Tibial nerve (tissue), 4 donors: Measurements from ENCODE around the gene SGMS2. TPM values are rescaled to one million over a fixed set of nuclear protein-coding genes. Genes with fewer than 3 reads are reported as not detected.

Experiments used
- DNase-seq, 2 donors: peaks; one replicate each; pipeline ENCODE4 v3.0.0-alpha.2; 2019; ENCODE audit warnings: low spot score in 2 of 2
- H3K27ac ChIP-seq, 4 donors: fragments of 200-600 bp; sonication (generic) in 3 of 4; one replicate each; pipeline ENCODE4 v1.5.1; 2017 to 2019; ENCODE audit warnings: mild to moderate bottlenecking in 1 of 4
- H3K27me3 ChIP-seq, 2 donors: fragments of 200-600 bp; sonication (generic) in 1 of 2; one replicate each; pipeline versions ENCODE4 v1.5.1 to v1.6.0; 2017 to 2019
- H3K36me3 ChIP-seq, 3 donors: fragments of 200-600 bp; sonication (generic); one replicate each; pipeline ENCODE4 v1.5.1; 2018 to 2019
- H3K4me1 ChIP-seq, 4 donors: fragments of 200-600 bp; sonication (generic) in 3 of 4; one replicate each; pipeline ENCODE4 v1.5.1; 2017 to 2019
- H3K4me3 ChIP-seq, 4 donors: fragments of 200-600 bp; sonication (generic) in 3 of 4; one replicate each; pipeline ENCODE4 v1.5.1; 2017 to 2019; ENCODE audit warnings: mild to moderate bottlenecking in 1 of 4, moderate library complexity in 1 of 4
- H3K9me3 ChIP-seq, 4 donors: fragments of 200-600 bp; sonication (generic) in 3 of 4; one replicate each; pipeline ENCODE4 v1.5.1; 2017 to 2019
- CTCF ChIP-seq, 5 experiments: fragments of 200-600 bp in 3 of 5; fragments of 450-650 bp in 2 of 5; sonication (generic) in 3 of 5; IDR thresholded peaks; one replicate each; pipeline ENCODE4 v1.5.1; 2016 to 2019; ENCODE audit warnings: antibody characterized with exemption in 5 of 5, mild to moderate bottlenecking in 3 of 5, moderate library complexity in 2 of 5
- EP300 ChIP-seq, 2 donors: sonication (generic); formaldehyde crosslinking; IDR thresholded peaks; one replicate each; pipeline ENCODE4 v1.6.1; 2017; ENCODE audit warnings: antibody characterized with exemption in 2 of 2, mild to moderate bottlenecking in 1 of 2
- POLR2A ChIP-seq, 2 donors: fragments of 450-650 bp; IDR thresholded peaks; one replicate each; pipeline ENCODE4 v1.6.1; 2017; ENCODE audit warnings: antibody characterized with exemption in 2 of 2, mild to moderate bottlenecking in 2 of 2, moderate library complexity in 2 of 2
- WGBS, 2 donors: methylation state at CpG; one replicate each; pipeline ENCODE4 v1.1.5; 2018; 5-methylcytosine and 5-hydroxymethylcytosine counted together
- total RNA-seq, 4 donors: library from RNA; depleted of rRNA; stranded (reverse); fragments of >200 nt; gene quantifications; one replicate each; pipeline ENCODE4 v1.1.0, GENCODE V29; 2016

SGMS2 gene
- total RNA-seq, 4 donors from 2014 or later = 76.6 to 179 (median 127) TPM

GRCh38 chr4:107888237-107888636, 63.5 kb downstream of the SGMS2 start:
- Histone ChIP-seq H3K4me1 (peaks cover 0 to under 1% (median 0%) of the 10 kb centered on the region in 4 donors), H3K4me3 (no peak overlapping the region), H3K9me3 (no peaks in the 10 kb centered on the region), H3K27ac (no peak overlapping the region), H3K36me3 (no peaks in the 10 kb centered on the region), H3K27me3 (no peaks in the 10 kb centered on the region)
- TF ChIP-seq EP300 (IDR thresholded peaks at IDR 0.05) = no peak
- TF ChIP-seq CTCF (IDR thresholded peaks at IDR 0.05) = no peak
- no peak for TF ChIP-seq POLR2A (IDR thresholded peaks at IDR 0.05)
- 60 to 71% methylated on average over 2 of the region's 2 CpGs for WGBS, 2 donors
- DNase-seq = no peak

- Histone ChIP-seq H3K9me3 (no peaks in the 10 kb centered on the region), H3K27ac (no peak overlapping the region), H3K4me3 (no peak overlapping the region), H3K36me3 (no peaks in the 10 kb centered on the region), H3K27me3 (no peaks in the 10 kb centered on the region), H3K4me1 (peaks cover 0 to 7% (median 0%) of the 10 kb centered on the region in 4 donors)
- no peak for TF ChIP-seq EP300 (IDR thresholded peaks at IDR 0.05)
- TF ChIP-seq CTCF (IDR thresholded peaks at IDR 0.05) = no peak
- TF ChIP-seq POLR2A (IDR thresholded peaks at IDR 0.05) = no peak
- DNase-seq = no peak
- WGBS, 2 donors = 91 to 92% methylated on average over 2 of the region's 2 CpGs
These were observed 66.0 kb downstream of the SGMS2 start for GRCh38 chr4:107890779-107891178.

GRCh38 chr4:107891299-107891698, 66.6 kb downstream of the SGMS2 start:
- H3K4me3 ChIP-seq = no peak overlapping the region
- H3K4me1 ChIP-seq = peaks cover 0 to 12% (median 2%) of the 10 kb centered on the region in 4 donors
- no peaks in the 10 kb centered on the region for H3K27me3 ChIP-seq
- DNase-seq = no peak
- no peak for TF ChIP-seq EP300 (IDR thresholded peaks at IDR 0.05)
- no peak for TF ChIP-seq CTCF (IDR thresholded peaks at IDR 0.05)
- no peak for TF ChIP-seq POLR2A (IDR thresholded peaks at IDR 0.05)
- no peaks in the 10 kb centered on the region for H3K9me3 ChIP-seq
- H3K27ac ChIP-seq = no peak overlapping the region
- no peaks in the 10 kb centered on the region for H3K36me3 ChIP-seq

GRCh38 chr4:107893171-107894137, 68.7 kb downstream of the SGMS2 start:
- Histone ChIP-seq H3K4me3 (no peak overlapping the region), H3K9me3 (no peaks in the 10 kb centered on the region), H3K27ac (no peak overlapping the region), H3K27me3 (no peaks in the 10 kb centered on the region), H3K4me1 (peaks cover 0 to 21% (median 3%) of the 10 kb centered on the region in 4 donors), H3K36me3 (no peaks in the 10 kb centered on the region)
- no peak for DNase-seq
- no peak for TF ChIP-seq CTCF (IDR thresholded peaks at IDR 0.05)
- TF ChIP-seq EP300 (IDR thresholded peaks at IDR 0.05) = no peak
- TF ChIP-seq POLR2A (IDR thresholded peaks at IDR 0.05) = no peak
- 82 to 84% methylated on average over 4 of the region's 4 CpGs for WGBS, 2 donors

GRCh38 chr4:107894138-107894603, 69.4 kb downstream of the SGMS2 start:
- no peak for TF ChIP-seq EP300 (IDR thresholded peaks at IDR 0.05)
- TF ChIP-seq CTCF (IDR thresholded peaks at IDR 0.05) = no peak
- TF ChIP-seq POLR2A (IDR thresholded peaks at IDR 0.05) = no peak
- Histone ChIP-seq H3K27me3 (no peaks in the 10 kb centered on the region), H3K9me3 (no peaks in the 10 kb centered on the region), H3K27ac (no peak overlapping the region), H3K4me3 (no peak overlapping the region), H3K36me3 (no peaks in the 10 kb centered on the region), H3K4me1 (peaks cover 0 to 21% (median 3%) of the 10 kb centered on the region in 4 donors)
- no peak for DNase-seq
- WGBS, 2 donors = 64 to 79% methylated on average over 6 of the region's 6 CpGs
